Neural crest cell (in vitro differentiated cells): ENCODE results near the gene CLPTM1L. TPM values are rescaled to one million over a fixed set of nuclear protein-coding genes. Genes with fewer than 3 reads are reported as not detected.

Source experiments
- DNase-seq: peaks from one replicate; pipeline ENCODE4 v3.0.0; 2021; ENCODE audit warnings: low read depth, mixed read lengths, low spot score
- H3K27ac Mint-ChIP-seq: one replicate; pipeline ENCODE4 v1.8.0; 2021; ENCODE audit warnings: mild to moderate bottlenecking, mixed read lengths; ENCODE audit not compliant: unreplicated experiment
- H3K27me3 Mint-ChIP-seq: 2 replicates; pipeline ENCODE4 v1.8.0; 2021; ENCODE audit warnings: low read depth, mild to moderate bottlenecking, mixed read lengths
- H3K36me3 Mint-ChIP-seq: 2 replicates; pipeline ENCODE4 v1.8.0; 2021; ENCODE audit warnings: low read depth, mild to moderate bottlenecking, mixed read lengths
- H3K4me1 Mint-ChIP-seq: 2 replicates; pipeline ENCODE4 v1.8.0; 2021; ENCODE audit warnings: mixed read lengths
- H3K4me3 Mint-ChIP-seq: one replicate; pipeline ENCODE4 v1.8.0; 2021; ENCODE audit warnings: mild to moderate bottlenecking, mixed read lengths
- H3K9me3 Mint-ChIP-seq: 2 replicates; pipeline ENCODE4 v1.8.0; 2021; ENCODE audit warnings: mixed read lengths
- total RNA-seq: library from RNA; stranded (reverse); gene quantifications from 2 replicates; pipeline ENCODE4 v1.2.1, GENCODE V29; 2021
- TF ChIP-seq, protein P1 (sequence below): fragments of 200-600 bp; sonication (generic); conservative IDR thresholded peaks from 2 replicates; pipeline ENCODE4 v1.5.0; 2021; ENCODE audit warnings: antibody characterized with exemption, mild to moderate bottlenecking

CLPTM1L gene
- total RNA-seq, 1 donor from 2014 or later: 103 TPM

- no peaks in the 10 kb centered on the region for H3K36me3 Mint-ChIP-seq
- H3K27me3 Mint-ChIP-seq: peaks cover 74% of the 10 kb centered on the region
- H3K4me3 Mint-ChIP-seq: peak overlapping the region; percentile 92
- H3K27ac Mint-ChIP-seq: no peak overlapping the region
- DNase-seq: no peak
- H3K9me3 Mint-ChIP-seq: peaks cover 8% of the 10 kb centered on the region
- peaks cover 17% of the 10 kb centered on the region for H3K4me1 Mint-ChIP-seq
- TF ChIP-seq, protein P1, sequence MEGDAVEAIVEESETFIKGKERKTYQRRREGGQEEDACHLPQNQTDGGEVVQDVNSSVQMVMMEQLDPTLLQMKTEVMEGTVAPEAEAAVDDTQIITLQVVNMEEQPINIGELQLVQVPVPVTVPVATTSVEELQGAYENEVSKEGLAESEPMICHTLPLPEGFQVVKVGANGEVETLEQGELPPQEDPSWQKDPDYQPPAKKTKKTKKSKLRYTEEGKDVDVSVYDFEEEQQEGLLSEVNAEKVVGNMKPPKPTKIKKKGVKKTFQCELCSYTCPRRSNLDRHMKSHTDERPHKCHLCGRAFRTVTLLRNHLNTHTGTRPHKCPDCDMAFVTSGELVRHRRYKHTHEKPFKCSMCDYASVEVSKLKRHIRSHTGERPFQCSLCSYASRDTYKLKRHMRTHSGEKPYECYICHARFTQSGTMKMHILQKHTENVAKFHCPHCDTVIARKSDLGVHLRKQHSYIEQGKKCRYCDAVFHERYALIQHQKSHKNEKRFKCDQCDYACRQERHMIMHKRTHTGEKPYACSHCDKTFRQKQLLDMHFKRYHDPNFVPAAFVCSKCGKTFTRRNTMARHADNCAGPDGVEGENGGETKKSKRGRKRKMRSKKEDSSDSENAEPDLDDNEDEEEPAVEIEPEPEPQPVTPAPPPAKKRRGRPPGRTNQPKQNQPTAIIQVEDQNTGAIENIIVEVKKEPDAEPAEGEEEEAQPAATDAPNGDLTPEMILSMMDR: no peak
Observed at GRCh38 chr5:1387059-1387755, 42.3 kb upstream of the CLPTM1L start.

DNA sequence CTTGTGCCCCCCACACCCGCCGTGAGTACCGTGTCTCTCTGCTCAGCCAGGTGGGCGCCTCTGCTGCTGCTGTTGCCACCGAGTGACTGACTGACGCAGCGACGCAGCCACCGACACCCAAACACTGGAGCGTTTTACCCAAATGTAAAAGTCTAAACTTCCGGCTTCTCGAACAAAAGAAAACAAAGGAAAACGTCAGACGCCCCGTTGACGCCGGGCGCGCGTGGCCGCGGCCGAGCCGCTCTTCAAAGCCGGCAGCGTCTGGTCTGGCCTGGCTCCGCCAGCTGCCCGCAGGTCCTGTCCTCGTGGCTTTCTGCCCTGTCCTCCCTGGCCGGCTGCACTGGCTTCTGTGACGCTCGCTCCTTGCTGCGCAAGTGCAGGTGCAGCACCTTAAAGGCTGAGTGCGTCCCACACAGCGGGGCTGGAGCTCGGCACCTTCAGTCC is 41.4 kb upstream of the CLPTM1L start:
- Mint-ChIP-seq H3K27ac (peak overlapping the region; percentile 94), H3K27me3 (peaks cover 79% of the 10 kb centered on the region)

DNA sequence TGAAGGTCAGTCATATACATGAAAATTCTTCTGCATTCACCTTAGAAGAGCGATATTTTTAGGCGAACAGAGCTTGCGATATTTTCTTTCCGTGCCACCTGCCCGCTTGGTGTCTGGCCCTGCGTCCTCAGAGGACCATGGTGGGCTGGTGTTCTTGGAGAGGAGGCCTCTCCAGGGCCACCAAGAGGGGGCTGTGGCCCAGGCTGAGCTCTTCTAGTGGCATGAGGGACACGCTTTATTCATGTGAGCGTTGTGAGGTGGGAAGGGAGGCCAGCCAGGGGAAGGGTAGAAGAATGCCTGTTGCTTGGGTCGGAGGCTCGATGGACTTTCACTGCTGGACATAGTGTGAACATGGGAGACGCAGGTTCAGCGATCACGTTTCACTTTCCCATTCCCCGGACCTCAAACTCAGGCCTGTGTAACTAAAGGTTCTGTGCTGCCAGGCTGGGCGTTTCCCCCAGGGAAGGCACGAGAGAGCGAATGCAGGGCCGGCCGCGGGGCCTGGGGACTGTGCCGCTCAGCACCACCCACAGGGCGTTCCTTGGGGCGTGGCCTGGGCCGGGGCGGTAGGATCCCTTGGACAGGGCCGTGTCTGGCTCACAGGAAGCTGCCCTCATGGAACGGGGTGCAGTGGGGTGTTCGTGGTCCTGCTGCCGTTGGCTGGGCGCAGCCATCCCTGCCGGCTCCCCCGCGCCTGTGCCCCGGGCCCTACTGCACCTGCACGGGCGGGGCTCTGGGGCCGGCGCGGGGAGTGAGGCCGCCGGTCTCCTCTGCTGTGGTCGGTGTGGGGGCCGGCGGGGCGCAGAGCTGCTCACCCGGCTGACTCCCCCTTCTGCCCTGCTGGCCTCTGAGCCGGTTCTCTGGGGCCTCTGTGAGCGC is 40.7 kb upstream of the CLPTM1L start:
- Mint-ChIP-seq H3K4me3 (peak overlapping the region; percentile 92), H3K27me3 (peaks cover 83% of the 10 kb centered on the region), H3K4me1 (peaks cover 17% of the 10 kb centered on the region), H3K27ac (peak overlapping the region; percentile 94), H3K9me3 (peaks cover 8% of the 10 kb centered on the region), H3K36me3 (no peaks in the 10 kb centered on the region)
- DNase-seq: peak; percentile 69
- TF ChIP-seq, protein P1: no peak

More for the DNA sequence above, 41.4 kb upstream of the CLPTM1L start:
- Mint-ChIP-seq H3K9me3 (peaks cover 8% of the 10 kb centered on the region), H3K36me3 (no peaks in the 10 kb centered on the region), H3K4me3 (peak overlapping the region; percentile 92), H3K4me1 (peaks cover 17% of the 10 kb centered on the region)
- peak; percentile 28 for DNase-seq
- TF ChIP-seq, protein P1: no peak

DNA sequence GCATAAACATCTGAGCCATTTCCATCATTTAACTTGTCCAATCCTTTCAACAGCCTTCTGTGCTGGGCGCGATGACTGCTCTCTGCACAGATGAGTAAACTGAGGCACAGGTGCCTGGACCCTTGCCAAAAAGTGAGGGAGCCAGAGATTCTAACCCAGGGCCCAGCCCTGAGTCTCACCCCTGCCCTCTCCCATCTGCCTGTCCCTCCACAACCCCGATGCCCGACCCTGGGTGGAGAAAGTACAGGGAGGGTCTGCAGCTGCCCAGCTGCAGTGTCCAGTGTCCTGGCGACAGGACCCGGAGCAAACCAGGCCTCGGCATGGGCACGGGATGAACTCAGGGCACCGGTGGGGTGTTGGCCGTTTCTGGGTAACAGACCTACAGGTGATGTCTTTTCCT is 39.6 kb upstream of the CLPTM1L start:
- Mint-ChIP-seq H3K9me3 (peaks cover 10% of the 10 kb centered on the region), H3K27ac (no peak overlapping the region), H3K36me3 (no peaks in the 10 kb centered on the region), H3K27me3 (peaks cover 86% of the 10 kb centered on the region), H3K4me3 (no peak overlapping the region), H3K4me1 (peaks cover 20% of the 10 kb centered on the region)
- no peak for DNase-seq
- TF ChIP-seq, protein P1: no peak

- peaks cover 20% of the 10 kb centered on the region for H3K4me1 Mint-ChIP-seq
- peaks cover 81% of the 10 kb centered on the region for H3K27me3 Mint-ChIP-seq
- DNase-seq: no peak
- no peak overlapping the region for H3K27ac Mint-ChIP-seq
- H3K36me3 Mint-ChIP-seq: no peaks in the 10 kb centered on the region
- TF ChIP-seq, protein P1: no peak
- no peak overlapping the region for H3K4me3 Mint-ChIP-seq
- H3K9me3 Mint-ChIP-seq: peaks cover 10% of the 10 kb centered on the region
Observed at GRCh38 chr5:1383886-1384401, 39.0 kb upstream of the CLPTM1L start.
